GM18526 (cell line): Measurements from ENCODE around the gene ZNF362.

ENCODE experiments used
- POLR2A ChIP-seq: IDR thresholded peaks from 3 replicates; pipeline ENCODE4 v1.6.1; 2011; ENCODE audit not compliant: insufficient read length; ENCODE audit errors: extremely low read depth

The ZNF362 gene

DNA sequence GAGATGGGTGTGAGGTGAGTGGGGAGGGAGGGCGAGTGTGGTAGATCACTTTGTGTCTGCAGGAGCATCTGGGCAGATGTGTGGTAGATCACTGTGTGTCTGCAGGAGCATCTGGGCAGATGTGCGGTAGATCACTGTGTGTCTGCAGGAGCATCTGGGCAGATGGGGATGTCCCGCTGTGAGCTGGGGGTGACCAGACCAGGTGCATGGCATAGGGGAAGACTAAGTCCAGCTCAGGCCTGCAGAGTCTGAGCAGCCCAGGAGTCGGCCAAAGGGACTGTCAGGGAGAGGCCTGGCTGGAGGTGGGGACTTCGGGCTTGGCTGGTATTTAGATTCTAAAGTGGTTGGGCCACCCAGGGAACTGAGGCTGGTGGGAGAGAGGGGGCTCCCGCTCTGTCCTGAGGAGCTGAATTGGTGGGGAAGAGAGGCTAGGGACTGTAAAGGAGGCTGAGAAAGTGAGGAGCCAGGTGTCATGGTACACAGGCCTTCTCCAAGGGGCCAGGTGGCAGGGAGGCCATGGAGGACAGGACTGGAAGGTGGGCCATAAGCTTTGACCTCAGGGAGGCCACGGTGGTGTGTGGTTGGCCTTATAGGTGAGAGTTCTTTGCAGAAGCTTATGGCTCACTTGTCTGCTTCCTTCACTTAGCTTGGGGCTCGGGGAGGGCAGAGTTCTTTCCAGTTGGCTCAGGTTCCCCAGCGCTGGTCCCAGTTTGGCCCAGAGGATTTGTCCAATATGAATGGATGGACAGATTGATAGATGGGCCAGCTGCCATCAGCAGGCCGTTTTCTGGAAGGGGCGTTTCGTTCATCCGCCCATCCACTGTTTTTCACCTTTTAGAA is 15.6 kb downstream of the ZNF362 start:
- no peak for TF ChIP-seq POLR2A

GRCh38 chr1:33272509-33272908 is 16.2 kb downstream of the ZNF362 start:
- TF ChIP-seq POLR2A: no peak

- TF ChIP-seq POLR2A: no peak
Observed at GRCh38 chr1:33272930-33273329, 16.6 kb downstream of the ZNF362 start.

DNA sequence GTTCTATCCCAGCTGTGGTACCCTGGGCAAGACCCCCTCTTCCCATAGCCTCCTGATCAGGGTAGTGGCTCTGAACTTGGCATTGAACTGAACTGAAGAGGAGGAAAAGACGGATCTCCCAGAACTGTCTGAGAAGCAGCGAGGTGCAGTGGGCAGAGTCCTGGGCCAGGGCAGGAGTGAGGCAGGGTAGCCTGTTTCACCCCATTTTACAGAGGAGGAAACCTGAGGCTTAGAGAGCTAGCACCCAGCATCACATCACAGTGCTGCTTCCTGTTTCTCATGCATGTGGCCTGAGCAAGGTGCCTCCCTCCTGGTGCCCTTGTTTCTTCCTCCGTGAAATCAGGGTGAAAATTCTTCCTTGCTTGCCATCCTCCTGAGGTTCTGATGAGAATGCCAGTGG is 17.1 kb downstream of the ZNF362 start:
- TF ChIP-seq POLR2A: no peak

GRCh38 chr1:33273961-33274371 is 17.7 kb downstream of the ZNF362 start:
- TF ChIP-seq POLR2A: no peak

DNA sequence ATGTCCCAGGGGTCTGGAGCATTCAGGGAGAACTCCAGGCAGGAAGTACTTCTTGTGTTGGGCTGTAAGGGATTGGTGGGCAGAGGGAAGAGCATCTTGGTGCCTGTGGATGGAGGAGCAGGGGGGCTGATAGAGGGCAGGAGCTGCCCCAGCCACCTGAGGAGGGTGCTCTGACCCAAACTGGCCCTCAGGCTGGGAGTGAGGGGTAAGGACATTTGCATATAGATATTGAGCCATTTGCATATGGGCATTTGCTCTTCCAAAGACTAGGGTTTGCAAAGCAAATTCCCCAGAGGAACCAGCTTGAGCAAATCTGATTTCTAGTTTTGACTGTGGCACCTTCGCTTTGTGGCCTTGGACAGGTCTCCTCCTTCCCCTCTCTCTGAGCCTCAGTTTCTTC is 18.2 kb downstream of the ZNF362 start:
- TF ChIP-seq POLR2A: no peak

DNA sequence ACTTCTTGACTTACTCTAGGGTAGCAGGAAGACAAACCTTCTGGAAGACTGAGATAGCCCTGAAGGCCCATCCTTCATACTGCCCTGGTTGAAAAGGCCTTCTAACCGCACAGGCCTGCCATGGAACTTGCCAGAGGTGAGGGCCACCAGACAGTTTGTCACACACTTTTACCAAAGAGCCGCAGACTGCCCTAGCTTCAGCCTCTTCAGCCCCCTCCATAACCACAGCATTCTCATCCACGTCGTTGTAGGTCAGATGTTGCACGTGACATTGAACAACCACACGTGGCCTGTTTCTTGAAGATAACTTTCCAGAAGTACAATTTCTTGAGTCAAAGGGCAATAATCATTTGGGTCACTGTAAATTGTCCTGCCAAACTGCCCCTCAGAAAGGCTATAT is 18.9 kb downstream of the ZNF362 start:
- no peak for TF ChIP-seq POLR2A

DNA sequence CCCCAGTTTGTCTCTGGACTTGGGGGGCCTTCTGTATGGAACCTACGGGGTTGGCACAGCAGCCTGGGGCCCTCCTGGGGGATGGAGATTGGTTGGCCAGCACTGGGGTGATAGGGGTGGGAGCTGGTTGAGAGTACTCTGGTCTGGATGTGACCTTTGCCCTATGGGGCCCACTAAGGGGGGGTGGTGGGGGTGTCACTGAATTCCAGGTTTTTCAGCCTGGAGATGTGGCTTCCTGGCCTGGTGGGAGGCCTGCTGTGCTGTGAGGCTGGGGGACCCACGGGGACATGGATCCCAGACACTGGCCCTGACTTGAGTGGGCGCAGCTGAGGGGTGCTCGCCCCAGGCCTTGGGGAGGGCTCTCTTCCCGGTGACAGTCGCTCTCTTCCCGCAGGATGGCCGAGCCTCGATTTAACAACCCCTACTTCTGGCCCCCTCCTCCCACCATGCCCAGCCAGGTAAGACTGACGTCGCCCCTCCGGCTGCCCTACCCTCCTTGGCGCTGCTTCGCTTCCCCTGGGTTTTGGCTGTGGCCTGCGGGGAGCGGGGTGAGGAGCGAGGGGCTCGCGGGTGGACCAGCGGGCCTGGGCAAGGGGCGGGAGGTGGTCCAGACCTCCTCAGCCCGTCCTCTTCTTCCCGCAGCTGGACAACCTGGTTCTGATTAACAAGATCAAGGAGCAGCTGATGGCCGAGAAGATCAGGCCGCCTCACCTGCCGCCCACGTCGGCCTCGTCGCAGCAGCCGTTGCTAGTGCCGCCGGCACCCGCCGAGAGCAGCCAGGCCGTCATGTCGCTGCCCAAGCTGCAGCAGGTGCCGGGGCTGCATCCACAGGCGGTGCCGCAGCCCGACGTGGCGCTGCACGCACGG is 19.6 kb downstream of the ZNF362 start:
- TF ChIP-seq POLR2A: no peak

DNA sequence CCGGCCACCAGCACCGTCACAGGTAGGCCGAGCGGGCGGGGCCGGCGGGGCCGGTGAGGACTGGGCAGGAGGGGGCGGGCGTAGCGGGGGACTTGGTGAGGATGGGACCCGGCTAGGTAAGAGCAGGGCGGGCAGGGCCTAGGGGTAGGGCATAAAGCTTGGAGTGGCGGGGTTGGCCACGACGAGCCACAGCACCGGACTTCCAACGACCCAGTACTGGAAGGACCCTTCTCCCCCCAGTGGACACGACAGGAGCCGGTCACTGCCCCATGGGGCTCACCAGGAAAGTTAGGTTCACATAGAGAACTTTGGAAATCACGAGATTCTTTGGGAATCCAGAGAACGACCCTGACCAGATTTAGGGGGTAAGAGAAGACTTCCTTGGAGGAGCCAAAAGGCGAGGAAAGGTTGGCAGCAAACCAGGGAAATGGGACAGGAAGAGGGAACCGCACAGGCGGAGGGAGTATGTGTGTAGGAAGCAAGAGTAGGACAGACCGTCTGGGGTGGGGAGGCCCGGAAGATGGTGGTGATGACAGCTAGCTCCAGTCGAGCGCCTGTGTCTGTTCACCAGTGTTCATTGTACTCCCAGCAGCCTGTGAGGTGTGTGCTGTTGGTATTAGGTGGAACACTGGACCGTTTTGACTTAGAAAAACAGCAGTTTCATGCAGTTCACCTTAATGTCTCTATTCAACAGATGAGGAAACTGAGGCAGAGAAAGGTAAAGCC is 20.4 kb downstream of the ZNF362 start:
- TF ChIP-seq POLR2A: no peak

- no peak for TF ChIP-seq POLR2A
Observed at GRCh38 chr1:33277488-33278084, 21.3 kb downstream of the ZNF362 start.

- no peak for TF ChIP-seq POLR2A
Observed at GRCh38 chr1:33280091-33280661, 23.9 kb downstream of the ZNF362 start.

GRCh38 chr1:33281554-33282303 is 25.4 kb downstream of the ZNF362 start:
- no peak for TF ChIP-seq POLR2A

DNA sequence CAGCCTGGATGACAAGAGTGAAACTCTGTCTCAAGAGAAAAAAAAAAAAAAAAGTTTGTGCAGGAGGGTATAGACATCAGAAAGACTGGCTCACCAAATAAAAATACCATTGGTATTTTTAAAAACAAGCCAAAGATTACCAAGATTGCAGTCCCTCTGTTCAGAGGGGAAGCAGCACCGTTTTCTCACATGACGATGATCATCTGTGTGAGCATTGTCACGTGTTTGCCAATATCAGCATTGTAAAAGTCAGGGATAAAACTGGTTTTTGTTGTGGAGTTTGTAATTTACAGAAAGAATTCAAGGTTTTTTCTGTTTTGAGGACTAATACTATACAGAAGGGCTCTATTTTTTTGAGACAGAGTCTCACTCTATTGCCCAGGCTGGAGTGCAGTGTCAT is 26.5 kb downstream of the ZNF362 start:
- TF ChIP-seq POLR2A: no peak

DNA sequence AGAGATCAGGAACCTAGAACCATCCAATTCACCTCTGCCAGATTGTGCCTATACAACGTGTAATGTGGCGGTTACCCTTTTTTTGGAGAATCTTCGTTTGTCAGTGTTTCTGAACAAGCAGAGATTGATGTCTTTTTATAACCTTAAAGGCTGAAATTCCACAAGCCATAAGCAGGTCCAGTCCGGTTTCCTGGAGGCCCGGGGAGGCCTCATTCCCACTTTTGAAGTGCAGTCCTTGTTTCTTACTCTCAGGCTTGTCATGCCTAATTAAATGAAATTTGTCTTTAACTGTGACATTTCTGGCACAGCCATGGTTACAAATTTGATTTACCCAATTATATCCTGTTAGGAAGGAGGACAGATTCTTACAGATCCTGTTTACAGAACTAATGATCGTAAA is 27.8 kb downstream of the ZNF362 start:
- TF ChIP-seq POLR2A: no peak
